Neural progenitor cell (in vitro differentiated cells): ENCODE results near the gene ZCCHC14.
"Not testable (repeated sequence)": the region's sequence is repeated elsewhere in the genome, so short reads cannot be mapped to it uniquely, and the experiment has no call there.

Experiments
- EZH2 ChIP-seq: fragments of 200-600 bp; sonication (generic); IDR thresholded peaks from 2 replicates; pipeline ENCODE4 v1.6.1; 2017; ENCODE audit warnings: antibody characterized with exemption, mild to moderate bottlenecking, moderate library complexity
- EZH2phosphoT487 ChIP-seq: fragments of 200-600 bp; sonication (generic); IDR thresholded peaks from 2 replicates; pipeline ENCODE4 v1.6.1; 2017; ENCODE audit warnings: antibody characterized with exemption
- TF ChIP-seq, protein P1 (sequence below): fragments of 200-600 bp; sonication (generic); IDR thresholded peaks from 2 replicates; pipeline ENCODE4 v1.5.1; 2017; ENCODE audit warnings: antibody characterized with exemption, mild to moderate bottlenecking

DNA sequence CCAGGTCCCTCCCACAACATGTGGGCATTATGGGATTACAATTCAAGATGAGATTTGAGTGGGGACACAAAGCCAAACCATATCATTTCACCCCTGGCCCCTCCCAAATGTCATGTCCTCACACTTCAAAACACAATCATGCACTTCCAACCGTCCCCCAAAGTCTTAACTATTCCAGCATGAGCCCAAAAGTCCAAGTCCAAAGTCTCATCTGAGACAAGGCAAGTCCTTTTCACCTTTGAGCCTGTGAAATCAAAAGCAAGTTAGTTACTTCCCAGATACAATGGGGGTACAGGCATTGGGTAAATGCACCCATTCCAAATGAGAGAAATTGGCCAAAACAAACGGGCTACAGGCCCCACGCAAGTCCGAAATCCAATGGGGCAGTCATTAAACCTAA, 17.0 kb upstream of the ZCCHC14 start:
- TF ChIP-seq, protein P1, sequence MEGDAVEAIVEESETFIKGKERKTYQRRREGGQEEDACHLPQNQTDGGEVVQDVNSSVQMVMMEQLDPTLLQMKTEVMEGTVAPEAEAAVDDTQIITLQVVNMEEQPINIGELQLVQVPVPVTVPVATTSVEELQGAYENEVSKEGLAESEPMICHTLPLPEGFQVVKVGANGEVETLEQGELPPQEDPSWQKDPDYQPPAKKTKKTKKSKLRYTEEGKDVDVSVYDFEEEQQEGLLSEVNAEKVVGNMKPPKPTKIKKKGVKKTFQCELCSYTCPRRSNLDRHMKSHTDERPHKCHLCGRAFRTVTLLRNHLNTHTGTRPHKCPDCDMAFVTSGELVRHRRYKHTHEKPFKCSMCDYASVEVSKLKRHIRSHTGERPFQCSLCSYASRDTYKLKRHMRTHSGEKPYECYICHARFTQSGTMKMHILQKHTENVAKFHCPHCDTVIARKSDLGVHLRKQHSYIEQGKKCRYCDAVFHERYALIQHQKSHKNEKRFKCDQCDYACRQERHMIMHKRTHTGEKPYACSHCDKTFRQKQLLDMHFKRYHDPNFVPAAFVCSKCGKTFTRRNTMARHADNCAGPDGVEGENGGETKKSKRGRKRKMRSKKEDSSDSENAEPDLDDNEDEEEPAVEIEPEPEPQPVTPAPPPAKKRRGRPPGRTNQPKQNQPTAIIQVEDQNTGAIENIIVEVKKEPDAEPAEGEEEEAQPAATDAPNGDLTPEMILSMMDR = not testable (repeated sequence)
- not testable (repeated sequence) for TF ChIP-seq EZH2, EZH2phosphoT487
